ENCODE data around the gene CYP39A1. TPM values are rescaled to one million over a fixed set of nuclear protein-coding genes. Genes with fewer than 3 reads are reported as not detected.

Gene CYP39A1
- total and polyA plus RNA-seq, 10 of the 15 experiments (the other 5 are each of a cell fraction or from before 2014, with no cell fraction given): not detected

GRCh38 chr6:46586906-46587305 lies 65.7 kb downstream of the CYP39A1 start (continued):
- TF ChIP-seq ATF7 (IDR thresholded peaks at IDR 0.05; ENCODE audit: low read depth) (no peak), PAX8 (IDR thresholded peaks at IDR 0.05) (no peak), FOXM1 (IDR thresholded peaks at IDR 0.05; ENCODE audit: low read depth, low read length) (no peak), ZBTB40 (IDR thresholded peaks at IDR 0.05; ENCODE audit: borderline replicate concordance) (no peak), MTA3 (IDR thresholded peaks at IDR 0.05; ENCODE audit: borderline replicate concordance, low read length) (no peak), GABPA (IDR thresholded peaks at IDR 0.05; ENCODE audit: low read depth) (no peak)
- TF ChIP-seq, protein P1, sequence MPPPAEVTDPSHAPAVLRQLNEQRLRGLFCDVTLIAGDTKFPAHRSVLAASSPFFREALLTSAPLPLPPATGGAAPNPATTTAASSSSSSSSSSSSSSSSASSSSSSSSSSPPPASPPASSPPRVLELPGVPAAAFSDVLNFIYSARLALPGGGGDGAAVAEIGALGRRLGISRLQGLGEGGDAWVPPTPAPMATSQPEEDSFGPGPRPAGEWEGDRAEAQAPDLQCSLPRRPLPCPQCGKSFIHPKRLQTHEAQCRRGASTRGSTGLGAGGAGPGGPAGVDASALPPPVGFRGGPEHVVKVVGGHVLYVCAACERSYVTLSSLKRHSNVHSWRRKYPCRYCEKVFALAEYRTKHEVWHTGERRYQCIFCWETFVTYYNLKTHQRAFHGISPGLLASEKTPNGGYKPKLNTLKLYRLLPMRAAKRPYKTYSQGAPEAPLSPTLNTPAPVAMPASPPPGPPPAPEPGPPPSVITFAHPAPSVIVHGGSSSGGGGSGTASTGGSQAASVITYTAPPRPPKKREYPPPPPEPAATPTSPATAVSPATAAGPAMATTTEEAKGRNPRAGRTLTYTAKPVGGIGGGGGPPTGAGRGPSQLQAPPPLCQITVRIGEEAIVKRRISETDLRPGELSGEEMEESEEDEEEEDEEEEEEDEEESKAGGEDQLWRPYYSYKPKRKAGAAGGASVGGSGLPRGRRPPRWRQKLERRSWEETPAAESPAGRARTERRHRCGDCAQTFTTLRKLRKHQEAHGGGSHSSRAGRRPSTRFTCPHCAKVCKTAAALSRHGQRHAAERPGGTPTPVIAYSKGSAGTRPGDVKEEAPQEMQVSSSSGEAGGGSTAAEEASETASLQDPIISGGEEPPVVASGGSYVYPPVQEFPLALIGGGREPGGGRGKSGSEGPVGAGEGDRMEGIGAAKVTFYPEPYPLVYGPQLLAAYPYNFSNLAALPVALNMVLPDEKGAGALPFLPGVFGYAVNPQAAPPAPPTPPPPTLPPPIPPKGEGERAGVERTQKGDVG (CRISPR knock-in tag; IDR thresholded peaks at IDR 0.05): no peak

Data from GM12878 (cell line).